ENCODE measurements around the gene IZUMO4. TPM values are rescaled to one million over a fixed set of nuclear protein-coding genes. Genes with fewer than 3 reads are reported as not detected.

IZUMO4 gene
- total and polyA plus RNA-seq, 10 of the 15 experiments (the other 5 are each of a cell fraction or from before 2014, with no cell fraction given), result 0.53 to 27.1 (median 7.5) TPM

GRCh38 chr19:2050349-2050990, 46.2 kb upstream of the IZUMO4 start (continued):
- TF ChIP-seq PRDM15 (CRISPR knock-in tag; IDR thresholded peaks at IDR 0.05) (no peak), CREB1 (IDR thresholded peaks at IDR 0.05; ENCODE audit: low read depth) (peak; percentile 1), E4F1 (IDR thresholded peaks at IDR 0.05; ENCODE audit: borderline replicate concordance, partially characterized antibody) (no peak), CREM (IDR thresholded peaks at IDR 0.05; ENCODE audit: low read depth) (no peak), IKZF1 (conservative IDR thresholded peaks at IDR 0.05) (no peak), CBFB (IDR thresholded peaks at IDR 0.05; ENCODE audit: low read depth) (no peak), STAT1 (conservative IDR thresholded peaks at IDR 0.05) (no peak), ZNF274 (IDR thresholded peaks at IDR 0.05; ENCODE audit: insufficient read depth, insufficient read length) (no peak), EGR1 (IDR thresholded peaks at IDR 0.05; ENCODE audit: borderline replicate concordance in 1 of 2, low read depth in 2 of 2, low read length in 2 of 2) (no peak), MLLT1 (IDR thresholded peaks at IDR 0.05) (peak; percentile 51; the same call in 1 of the 2 replicates), NR2C1 (IDR thresholded peaks at IDR 0.05) (no peak), ZNF207 (IDR thresholded peaks at IDR 0.05; ENCODE audit: borderline replicate concordance) (no peak), POLR2A (IDR thresholded peaks at IDR 0.05; ENCODE audit: low read depth, low read length) (peak; percentile 48)

Measured in GM12878 (cell line).